Measurements from ENCODE around the gene PPP1R26.

The PPP1R26 gene

GRCh38 chr9:135524130-135524861 lies 44.7 kb downstream of the PPP1R26 start:
- Histone ChIP-seq H3K4me3 (ENCODE audit: low read depth, low read length) (no peak overlapping the region), H3K4me1 (ENCODE audit: control insufficient read depth, insufficient read depth, low read length) (no peaks in the 10 kb centered on the region), H3K9me3 (ENCODE audit: control insufficient read depth, insufficient read depth, low read depth, low read length) (no peaks in the 10 kb centered on the region), H3K27ac (ENCODE audit: extremely low read depth, low read depth, low read length) (no peak overlapping the region), H3K36me3 (ENCODE audit: control insufficient read depth in 2 of 2, insufficient read depth in 1 of 2, low read length in 2 of 2) (no peaks in the 10 kb centered on the region)
- POLR2A ChIA-PET: no interaction called here
- CTCF ChIA-PET: no interaction called here
- TF ChIP-seq, protein P1, sequence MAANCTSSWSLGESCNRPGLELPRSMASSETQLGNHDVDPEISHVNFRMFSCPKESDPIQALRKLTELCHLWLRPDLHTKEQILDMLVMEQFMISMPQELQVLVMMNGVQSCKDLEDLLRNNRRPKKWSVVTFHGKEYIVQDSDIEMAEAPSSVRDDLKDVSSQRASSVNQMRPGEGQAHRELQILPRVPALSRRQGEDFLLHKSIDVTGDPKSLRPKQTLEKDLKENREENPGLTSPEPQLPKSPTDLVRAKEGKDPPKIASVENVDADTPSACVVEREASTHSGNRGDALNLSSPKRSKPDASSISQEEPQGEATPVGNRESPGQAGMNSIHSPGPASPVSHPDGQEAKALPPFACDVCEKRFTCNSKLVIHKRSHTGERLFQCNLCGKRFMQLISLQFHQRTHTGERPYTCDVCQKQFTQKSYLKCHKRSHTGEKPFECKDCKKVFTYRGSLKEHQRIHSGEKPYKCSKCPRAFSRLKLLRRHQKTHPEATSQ (tag by site-specific recombination; IDR thresholded peaks at IDR 0.05): no peak
- TF ChIP-seq ZNF416 (tag by site-specific recombination; IDR thresholded peaks at IDR 0.05) (no peak), ZNF366 (tag by site-specific recombination; conservative IDR thresholded peaks at IDR 0.05) (no peak), ZNF19 (tag by site-specific recombination; IDR thresholded peaks at IDR 0.05; ENCODE audit: low read depth) (no peak), SCRT1 (tag by site-specific recombination; IDR thresholded peaks at IDR 0.05; ENCODE audit: borderline replicate concordance) (no peak)
- TF ChIP-seq, protein P2, sequence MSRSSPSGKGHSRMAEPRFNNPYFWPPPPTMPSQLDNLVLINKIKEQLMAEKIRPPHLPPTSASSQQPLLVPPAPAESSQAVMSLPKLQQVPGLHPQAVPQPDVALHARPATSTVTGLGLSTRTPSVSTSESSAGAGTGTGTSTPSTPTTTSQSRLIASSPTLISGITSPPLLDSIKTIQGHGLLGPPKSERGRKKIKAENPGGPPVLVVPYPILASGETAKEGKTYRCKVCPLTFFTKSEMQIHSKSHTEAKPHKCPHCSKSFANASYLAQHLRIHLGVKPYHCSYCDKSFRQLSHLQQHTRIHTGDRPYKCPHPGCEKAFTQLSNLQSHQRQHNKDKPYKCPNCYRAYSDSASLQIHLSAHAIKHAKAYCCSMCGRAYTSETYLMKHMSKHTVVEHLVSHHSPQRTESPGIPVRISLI (tag by site-specific recombination; IDR thresholded peaks at IDR 0.05): no peak
- TF ChIP-seq, protein P3, sequence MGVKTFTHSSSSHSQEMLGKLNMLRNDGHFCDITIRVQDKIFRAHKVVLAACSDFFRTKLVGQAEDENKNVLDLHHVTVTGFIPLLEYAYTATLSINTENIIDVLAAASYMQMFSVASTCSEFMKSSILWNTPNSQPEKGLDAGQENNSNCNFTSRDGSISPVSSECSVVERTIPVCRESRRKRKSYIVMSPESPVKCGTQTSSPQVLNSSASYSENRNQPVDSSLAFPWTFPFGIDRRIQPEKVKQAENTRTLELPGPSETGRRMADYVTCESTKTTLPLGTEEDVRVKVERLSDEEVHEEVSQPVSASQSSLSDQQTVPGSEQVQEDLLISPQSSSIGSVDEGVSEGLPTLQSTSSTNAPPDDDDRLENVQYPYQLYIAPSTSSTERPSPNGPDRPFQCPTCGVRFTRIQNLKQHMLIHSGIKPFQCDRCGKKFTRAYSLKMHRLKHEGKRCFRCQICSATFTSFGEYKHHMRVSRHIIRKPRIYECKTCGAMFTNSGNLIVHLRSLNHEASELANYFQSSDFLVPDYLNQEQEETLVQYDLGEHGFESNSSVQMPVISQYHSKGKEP (tag by site-specific recombination; IDR thresholded peaks at IDR 0.05): no peak

- Histone ChIP-seq H3K4me3 (ENCODE audit: low read depth, low read length) (no peak overlapping the region), H3K27ac (ENCODE audit: extremely low read depth, low read depth, low read length) (no peak overlapping the region), H3K4me1 (ENCODE audit: control insufficient read depth, insufficient read depth, low read length) (no peaks in the 10 kb centered on the region), H3K9me3 (ENCODE audit: control insufficient read depth, insufficient read depth, low read depth, low read length) (no peaks in the 10 kb centered on the region), H3K36me3 (ENCODE audit: control insufficient read depth in 2 of 2, insufficient read depth in 1 of 2, low read length in 2 of 2) (no peaks in the 10 kb centered on the region)
- ChIA-PET CTCF (no interaction called here), POLR2A (interaction anchor here (0.8 to 1.8 kb wide), 2 partner anchors 8 to 20 kb away, joined by 3 to 6 read pairs; no protein-coding TSS in a partner anchor)
- TF ChIP-seq GLIS2 (tag by site-specific recombination; IDR thresholded peaks at IDR 0.05) (peak; percentile 11; the same call in 1 of the 2 replicates), BCL11A (tag by site-specific recombination; IDR thresholded peaks at IDR 0.05; ENCODE audit: low read depth) (no peak), ZSCAN30 (tag by site-specific recombination; IDR thresholded peaks at IDR 0.05) (no peak), KLF1 (tag by site-specific recombination; IDR thresholded peaks at IDR 0.05) (no peak)
Measured at GRCh38 chr9:135525241-135526088, 45.9 kb downstream of the PPP1R26 start.

GRCh38 chr9:135526089-135526729 lies 46.6 kb downstream of the PPP1R26 start:
- H3K4me3 ChIP-seq (ENCODE audit: low read depth, low read length): no peak overlapping the region

More at GRCh38 chr9:135526089-135526729, 46.6 kb downstream of the PPP1R26 start:
- Histone ChIP-seq H3K27ac (ENCODE audit: extremely low read depth, low read depth, low read length) (no peak overlapping the region), H3K36me3 (ENCODE audit: control insufficient read depth in 2 of 2, insufficient read depth in 1 of 2, low read length in 2 of 2) (no peaks in the 10 kb centered on the region), H3K4me1 (ENCODE audit: control insufficient read depth, insufficient read depth, low read length) (no peaks in the 10 kb centered on the region), H3K9me3 (ENCODE audit: control insufficient read depth, insufficient read depth, low read depth, low read length) (no peaks in the 10 kb centered on the region)
- CTCF ChIA-PET: no interaction called here
- TF ChIP-seq, protein P4, sequence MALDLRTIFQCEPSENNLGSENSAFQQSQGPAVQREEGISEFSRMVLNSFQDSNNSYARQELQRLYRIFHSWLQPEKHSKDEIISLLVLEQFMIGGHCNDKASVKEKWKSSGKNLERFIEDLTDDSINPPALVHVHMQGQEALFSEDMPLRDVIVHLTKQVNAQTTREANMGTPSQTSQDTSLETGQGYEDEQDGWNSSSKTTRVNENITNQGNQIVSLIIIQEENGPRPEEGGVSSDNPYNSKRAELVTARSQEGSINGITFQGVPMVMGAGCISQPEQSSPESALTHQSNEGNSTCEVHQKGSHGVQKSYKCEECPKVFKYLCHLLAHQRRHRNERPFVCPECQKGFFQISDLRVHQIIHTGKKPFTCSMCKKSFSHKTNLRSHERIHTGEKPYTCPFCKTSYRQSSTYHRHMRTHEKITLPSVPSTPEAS (tag by site-specific recombination; IDR thresholded peaks at IDR 0.05): no peak
- TF ChIP-seq ZNF157 (tag by site-specific recombination; IDR thresholded peaks at IDR 0.05): no peak
- POLR2A ChIA-PET: interaction anchor here (1.8 kb wide), 1 partner anchor 21 kb away, joined by 6 read pairs; no protein-coding TSS in a partner anchor

All from HEK293 (cell line).